PC-3 (cell line): ENCODE measurements around the gene PRAMEF4.
"Not testable (repeated sequence)": the region's sequence is repeated elsewhere in the genome, so short reads cannot be mapped to it uniquely, and the experiment has no call there.

Experiments
- EZH2 ChIP-seq: fragments of 300-600 bp; sonication (generic); IDR thresholded peaks from one replicate; pipeline ENCODE4 v1.6.1; 2017; ENCODE audit warnings: antibody characterized with exemption, mild to moderate bottlenecking, low read length; ENCODE audit not compliant: unreplicated experiment
- EZH2phosphoT487 ChIP-seq: fragments of 300-600 bp; sonication (generic); IDR thresholded peaks from 2 replicates; pipeline ENCODE4 v1.6.1; 2018; ENCODE audit warnings: mild to moderate bottlenecking, antibody characterized with exemption, low read length, borderline replicate concordance
- TF ChIP-seq, protein P1 (sequence below): fragments of 300-600 bp; sonication (generic); conservative IDR thresholded peaks from 2 replicates; pipeline ENCODE4 v1.5.1; 2017; ENCODE audit warnings: antibody characterized with exemption, low read depth, mild to moderate bottlenecking, low read length

DNA sequence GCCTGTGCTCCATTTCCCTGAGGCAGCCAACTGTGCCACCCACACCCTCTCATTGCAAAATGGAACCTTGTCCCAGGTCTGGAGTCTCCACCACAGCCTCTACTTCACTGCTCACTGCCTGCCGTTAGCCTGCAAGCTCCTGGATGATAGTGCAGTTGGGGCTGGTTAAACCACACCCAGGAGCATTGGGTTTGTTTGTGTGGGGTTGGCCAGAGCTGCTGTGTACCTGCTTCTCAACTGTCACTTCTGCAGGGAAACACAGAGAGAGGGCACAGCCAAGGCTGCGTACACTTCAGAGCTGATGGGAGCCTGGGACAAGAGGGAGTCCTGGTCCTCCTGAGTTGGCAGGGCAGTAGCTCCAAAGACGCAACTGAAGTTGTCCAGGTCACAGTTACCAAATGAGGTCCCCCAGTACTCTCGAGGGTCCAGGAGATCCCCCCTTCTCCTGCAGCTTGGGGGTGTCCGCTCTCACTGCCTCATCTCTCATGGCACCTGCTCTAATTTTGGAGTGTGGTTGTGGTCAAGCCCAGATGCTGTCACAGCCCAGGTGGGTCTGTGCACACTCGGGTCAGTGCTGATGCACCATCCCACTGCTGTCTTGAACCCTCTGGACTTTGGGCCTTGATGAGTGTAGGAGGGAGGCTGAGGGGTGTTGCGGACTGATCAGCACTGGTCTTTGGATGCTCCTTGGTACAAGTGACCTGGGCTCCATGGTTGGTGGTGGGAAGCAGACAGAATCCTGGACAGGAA, 22.7 kb downstream of the PRAMEF4 start:
- TF ChIP-seq, protein P1, sequence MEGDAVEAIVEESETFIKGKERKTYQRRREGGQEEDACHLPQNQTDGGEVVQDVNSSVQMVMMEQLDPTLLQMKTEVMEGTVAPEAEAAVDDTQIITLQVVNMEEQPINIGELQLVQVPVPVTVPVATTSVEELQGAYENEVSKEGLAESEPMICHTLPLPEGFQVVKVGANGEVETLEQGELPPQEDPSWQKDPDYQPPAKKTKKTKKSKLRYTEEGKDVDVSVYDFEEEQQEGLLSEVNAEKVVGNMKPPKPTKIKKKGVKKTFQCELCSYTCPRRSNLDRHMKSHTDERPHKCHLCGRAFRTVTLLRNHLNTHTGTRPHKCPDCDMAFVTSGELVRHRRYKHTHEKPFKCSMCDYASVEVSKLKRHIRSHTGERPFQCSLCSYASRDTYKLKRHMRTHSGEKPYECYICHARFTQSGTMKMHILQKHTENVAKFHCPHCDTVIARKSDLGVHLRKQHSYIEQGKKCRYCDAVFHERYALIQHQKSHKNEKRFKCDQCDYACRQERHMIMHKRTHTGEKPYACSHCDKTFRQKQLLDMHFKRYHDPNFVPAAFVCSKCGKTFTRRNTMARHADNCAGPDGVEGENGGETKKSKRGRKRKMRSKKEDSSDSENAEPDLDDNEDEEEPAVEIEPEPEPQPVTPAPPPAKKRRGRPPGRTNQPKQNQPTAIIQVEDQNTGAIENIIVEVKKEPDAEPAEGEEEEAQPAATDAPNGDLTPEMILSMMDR, result not testable (repeated sequence)
- not testable (repeated sequence) for TF ChIP-seq EZH2, EZH2phosphoT487
